GM19193 (cell line): Measurements from ENCODE around the gene ABI2.

ENCODE experiments used
- POLR2A ChIP-seq: IDR thresholded peaks from 4 replicates; pipeline ENCODE4 v1.6.1; 2011; ENCODE audit not compliant: insufficient read depth, insufficient read length; ENCODE audit errors: extremely low read depth

ABI2 gene

GRCh38 chr2:203444738-203445137, 116.5 kb downstream of the ABI2 start:
- TF ChIP-seq POLR2A = no peak

GRCh38 chr2:203446071-203446481, 117.9 kb downstream of the ABI2 start:
- no peak for TF ChIP-seq POLR2A

DNA sequence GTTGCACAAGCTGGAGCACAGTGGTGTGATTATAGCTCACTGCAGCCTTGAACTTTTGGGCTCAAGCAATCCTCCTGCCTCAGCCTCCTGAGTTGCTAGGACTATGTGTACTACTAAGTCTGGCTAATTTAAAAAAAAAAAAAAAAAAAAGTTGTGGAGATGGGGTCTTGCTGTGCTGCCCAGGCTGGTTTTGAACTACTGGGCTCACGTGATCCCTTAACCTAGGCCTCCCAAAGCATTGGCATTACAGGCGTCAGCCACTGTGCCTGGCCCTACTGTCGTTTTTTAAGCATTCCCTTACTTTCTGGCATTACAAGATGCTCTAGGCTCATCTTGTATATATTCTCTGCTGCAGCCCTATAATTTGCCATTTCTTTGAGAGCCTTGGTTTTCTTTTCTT, 118.6 kb downstream of the ABI2 start:
- no peak for TF ChIP-seq POLR2A

DNA sequence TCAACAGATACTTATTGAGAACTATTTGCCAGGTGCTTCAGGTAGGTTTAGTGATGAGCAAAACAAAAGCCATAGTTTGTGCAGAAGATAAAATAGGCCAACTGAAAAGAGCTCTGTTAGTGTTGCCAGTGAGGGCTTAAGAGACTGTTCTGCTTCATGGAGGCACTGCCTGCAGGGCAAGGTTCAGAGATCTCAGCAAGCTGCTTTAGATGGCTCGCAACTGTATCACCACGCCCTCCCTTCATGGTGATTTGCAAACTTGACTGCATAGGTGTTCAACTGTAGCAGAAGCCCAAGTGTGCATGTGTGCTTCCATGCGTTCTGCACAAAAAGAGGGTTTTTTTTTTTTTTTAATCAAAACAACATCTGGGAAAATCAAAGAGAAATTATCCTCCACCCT, 122.4 kb downstream of the ABI2 start:
- no peak for TF ChIP-seq POLR2A

DNA sequence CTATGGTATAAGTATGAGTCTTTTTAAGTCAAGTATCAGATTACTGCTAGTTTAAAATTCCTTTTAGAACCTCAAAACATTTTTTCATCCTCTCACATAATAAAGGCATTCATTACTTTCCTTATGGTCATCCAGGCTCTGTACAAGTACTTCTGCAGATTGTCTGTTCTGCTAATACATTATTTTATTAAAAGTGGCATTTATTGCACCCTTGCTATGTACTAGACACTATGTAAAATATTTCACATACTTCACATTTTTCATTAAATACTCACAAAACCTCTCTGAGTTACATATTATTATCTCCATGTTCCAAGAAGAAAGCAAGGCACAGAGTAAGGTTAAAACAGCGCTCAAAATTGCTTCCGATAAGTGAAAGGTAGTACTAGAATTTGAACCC, 122.8 kb downstream of the ABI2 start:
- TF ChIP-seq POLR2A = no peak

- no peak for TF ChIP-seq POLR2A
These were observed 123.5 kb downstream of the ABI2 start for GRCh38 chr2:203451689-203452088.

- no peak for TF ChIP-seq POLR2A
These were observed 125.8 kb downstream of the ABI2 start for GRCh38 chr2:203453858-203454451.

DNA sequence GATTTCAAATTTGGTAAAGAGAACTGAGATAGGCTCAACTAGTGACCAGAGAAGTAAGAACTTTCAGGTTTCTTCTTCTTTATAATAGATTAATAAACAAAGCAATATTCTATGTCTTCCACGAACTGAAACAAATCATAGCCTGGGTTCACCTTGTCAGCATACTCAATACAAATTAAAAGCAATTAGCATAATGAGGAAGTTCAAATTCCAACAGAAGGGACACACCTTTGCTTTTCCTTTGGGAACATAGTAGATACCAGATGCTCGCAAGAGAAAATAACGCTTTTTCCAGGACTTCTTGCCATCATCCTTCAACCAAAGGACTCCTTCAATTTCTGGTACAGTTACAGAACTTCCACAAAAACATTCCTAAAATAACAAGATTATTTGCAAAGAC, 127.0 kb downstream of the ABI2 start:
- TF ChIP-seq POLR2A = no peak

DNA sequence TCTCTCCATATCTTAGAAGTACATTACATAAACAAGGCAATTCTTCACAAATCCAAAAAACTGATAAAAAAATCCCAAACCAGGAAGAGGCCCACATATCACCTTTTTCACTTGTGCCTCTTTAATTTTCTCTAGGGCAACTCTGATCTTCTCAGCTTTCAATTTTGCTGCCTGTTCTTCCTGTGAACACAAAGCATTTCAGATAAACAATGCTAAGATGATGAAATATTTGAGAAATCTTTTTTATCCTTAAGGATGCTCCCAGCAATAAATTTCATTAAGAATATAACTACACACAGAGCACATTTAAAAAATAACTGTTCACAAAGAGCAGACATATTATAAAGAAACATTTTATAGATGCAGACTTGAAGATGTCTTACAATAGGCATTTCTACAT, 133.6 kb downstream of the ABI2 start:
- no peak for TF ChIP-seq POLR2A

DNA sequence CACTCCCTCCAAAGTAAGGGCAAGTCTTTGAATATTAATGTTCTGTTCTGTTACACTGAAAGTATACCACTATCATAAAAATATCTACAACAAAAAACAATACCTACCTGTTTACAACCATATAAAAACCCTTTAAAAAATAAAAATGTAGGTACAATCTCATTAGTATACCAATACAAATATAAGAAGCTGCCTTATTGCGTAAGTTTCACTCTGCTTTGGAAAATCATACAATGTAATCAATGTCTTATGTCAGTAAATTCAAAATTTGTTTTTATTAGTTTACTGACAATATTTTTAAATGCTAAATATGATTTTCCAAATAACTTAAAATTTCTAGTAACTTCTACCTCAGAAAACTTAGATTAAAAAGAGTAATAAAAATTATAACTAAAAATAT, 134.1 kb downstream of the ABI2 start:
- no peak for TF ChIP-seq POLR2A

GRCh38 chr2:203463266-203463678, 135.1 kb downstream of the ABI2 start:
- no peak for TF ChIP-seq POLR2A

- no peak for TF ChIP-seq POLR2A
These were observed 141.4 kb downstream of the ABI2 start for GRCh38 chr2:203469546-203469945.

GRCh38 chr2:203470371-203470770, 142.2 kb downstream of the ABI2 start:
- TF ChIP-seq POLR2A = no peak

DNA sequence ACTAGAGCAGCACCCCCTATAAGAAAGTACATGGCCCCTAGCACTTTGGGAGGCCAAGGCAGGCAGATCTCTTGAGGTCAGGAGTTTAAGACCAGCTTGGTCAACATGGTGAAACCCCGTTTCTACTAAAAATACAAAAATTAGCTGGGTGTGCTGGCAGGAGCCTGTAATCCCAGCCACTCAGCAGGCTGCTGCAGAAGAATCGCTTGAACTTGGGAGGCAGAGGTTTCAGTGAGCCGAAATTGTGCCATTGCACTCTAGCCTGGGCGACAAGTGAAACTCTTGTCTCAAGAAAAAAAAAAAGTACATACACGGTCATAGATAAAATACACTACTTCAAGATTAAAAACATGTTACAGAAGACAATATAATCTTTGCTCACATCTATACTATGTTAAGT, 143.1 kb downstream of the ABI2 start:
- no peak for TF ChIP-seq POLR2A

GRCh38 chr2:203476881-203477280, 148.7 kb downstream of the ABI2 start:
- no peak for TF ChIP-seq POLR2A

DNA sequence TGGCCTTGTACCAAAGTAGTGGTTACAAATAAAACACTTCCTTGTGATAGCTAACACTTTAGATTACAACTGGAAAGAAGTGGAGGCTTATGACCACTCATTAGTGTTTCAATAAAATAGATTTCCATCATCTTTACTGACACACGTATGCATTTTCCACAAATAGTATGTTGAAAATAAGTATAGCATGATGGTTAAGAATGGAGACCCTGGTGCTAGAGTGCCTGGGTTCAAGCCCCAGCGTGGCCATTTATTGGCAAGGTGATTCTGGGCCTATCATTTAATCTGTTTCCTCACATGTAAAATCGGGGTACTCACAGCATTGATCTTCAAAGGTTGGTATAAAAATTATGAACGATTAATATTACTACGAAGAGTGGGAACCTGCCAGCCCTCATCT, 152.4 kb downstream of the ABI2 start:
- TF ChIP-seq POLR2A = no peak
